HG02943 (cell line): ENCODE data around the gene ING5.
"Not testable (repeated sequence)": the region's sequence is repeated elsewhere in the genome, so short reads cannot be mapped to it uniquely, and the experiment has no call there.

Experiments
- ATAC-seq: cut with Tn5 transposase; IDR thresholded peaks from one replicate; pipeline ENCODE4 v1.9.1; 2021; ENCODE audit warnings: mild to moderate bottlenecking, low read depth, moderate library complexity; ENCODE audit not compliant: unreplicated experiment

Gene ING5

DNA sequence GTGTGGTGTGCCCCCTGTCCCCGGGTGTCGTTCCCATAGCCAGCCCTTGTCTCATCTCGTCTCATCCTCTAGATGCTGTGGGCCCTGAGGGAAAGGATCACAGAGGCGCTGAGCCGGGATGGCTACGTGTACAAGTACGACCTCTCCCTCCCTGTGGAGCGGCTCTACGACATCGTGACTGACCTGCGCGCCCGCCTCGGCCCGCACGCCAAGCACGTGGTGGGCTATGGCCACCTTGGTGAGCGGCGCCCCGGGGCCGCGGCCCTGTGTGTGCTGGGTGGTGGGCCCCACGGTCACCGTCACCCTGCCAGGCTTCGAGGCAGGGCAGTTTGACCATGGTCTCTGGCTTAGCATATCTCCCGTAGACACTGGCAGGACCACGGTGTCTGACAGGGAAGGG lies 53.9 kb downstream of the ING5 start:
- ATAC-seq: no peak

DNA sequence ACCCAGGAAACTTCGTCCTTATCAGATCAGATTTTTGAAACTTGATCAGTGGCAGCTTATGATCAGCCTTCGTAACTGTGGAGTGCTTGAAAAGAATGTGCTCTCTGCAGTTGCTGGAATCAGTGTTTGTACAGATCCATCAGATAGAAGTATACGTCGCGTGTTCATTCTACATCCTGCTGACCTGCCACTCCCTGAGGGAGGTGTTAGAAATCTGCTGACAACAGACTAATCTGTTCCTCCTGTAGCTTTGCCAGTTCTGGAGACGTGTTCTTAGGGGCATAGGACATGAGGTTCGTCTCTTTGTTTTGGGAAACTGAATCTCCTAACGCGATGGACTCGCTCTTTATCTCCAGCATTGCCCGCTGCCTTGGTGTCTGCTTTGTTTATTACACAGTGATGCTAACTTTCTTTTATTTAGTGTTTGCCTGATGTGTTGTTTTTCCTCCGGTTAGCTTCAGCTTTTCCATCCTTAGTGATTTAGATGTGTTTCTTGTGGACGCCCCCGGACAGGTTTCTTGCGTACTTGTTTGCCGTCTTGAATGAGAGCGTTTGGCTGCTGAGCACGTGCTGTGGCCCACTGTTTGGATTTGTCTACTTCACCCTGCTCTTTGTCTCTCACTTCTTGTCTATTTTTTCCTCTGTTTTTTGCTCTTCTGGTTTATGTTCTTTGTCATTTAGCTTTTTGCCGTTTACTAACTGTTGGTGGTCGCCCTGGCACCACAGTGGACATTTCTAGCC lies 57.4 kb downstream of the ING5 start:
- ATAC-seq: no peak

DNA sequence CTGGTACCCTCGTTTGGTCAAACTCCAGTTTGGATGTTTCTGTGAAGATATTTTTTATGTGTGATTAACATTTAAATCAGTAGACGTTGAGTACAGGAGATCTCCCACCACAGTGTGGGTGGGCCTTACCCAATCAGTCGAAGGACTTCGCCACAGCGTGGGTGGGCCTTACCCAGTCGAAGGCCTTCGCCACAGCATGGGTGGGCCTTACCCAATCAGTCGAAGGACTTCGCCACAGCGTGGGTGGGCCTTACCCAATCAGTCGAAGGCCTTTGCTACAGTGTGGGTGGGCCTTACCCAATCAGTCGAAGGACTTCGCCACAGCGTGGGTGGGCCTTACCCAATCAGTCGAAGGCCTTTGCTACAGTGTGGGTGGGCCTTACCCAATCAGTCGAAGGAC lies 58.1 kb downstream of the ING5 start:
- not testable (repeated sequence) for ATAC-seq

DNA sequence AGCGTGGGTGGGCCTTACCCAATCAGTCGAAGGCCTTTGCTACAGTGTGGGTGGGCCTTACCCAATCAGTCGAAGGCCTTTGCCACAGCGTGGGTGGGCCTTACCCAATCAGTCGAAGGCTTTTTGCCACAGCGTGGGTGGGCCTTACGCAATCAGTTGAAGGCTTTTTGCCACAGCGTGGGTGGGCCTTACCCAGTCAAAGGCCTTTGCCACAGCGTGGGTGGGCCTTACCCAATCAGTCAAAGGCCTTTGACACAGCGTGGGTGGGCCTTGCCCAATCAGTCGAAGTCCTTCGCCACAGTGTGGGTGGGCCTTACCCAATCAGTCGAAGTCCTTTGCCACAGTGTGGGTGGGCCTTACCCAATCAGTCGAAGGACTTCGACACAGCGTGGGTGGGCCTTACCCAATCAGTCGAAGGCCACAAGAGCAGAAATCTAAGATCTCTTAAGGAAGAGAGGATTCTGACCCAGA lies 58.5 kb downstream of the ING5 start:
- ATAC-seq: no peak

DNA sequence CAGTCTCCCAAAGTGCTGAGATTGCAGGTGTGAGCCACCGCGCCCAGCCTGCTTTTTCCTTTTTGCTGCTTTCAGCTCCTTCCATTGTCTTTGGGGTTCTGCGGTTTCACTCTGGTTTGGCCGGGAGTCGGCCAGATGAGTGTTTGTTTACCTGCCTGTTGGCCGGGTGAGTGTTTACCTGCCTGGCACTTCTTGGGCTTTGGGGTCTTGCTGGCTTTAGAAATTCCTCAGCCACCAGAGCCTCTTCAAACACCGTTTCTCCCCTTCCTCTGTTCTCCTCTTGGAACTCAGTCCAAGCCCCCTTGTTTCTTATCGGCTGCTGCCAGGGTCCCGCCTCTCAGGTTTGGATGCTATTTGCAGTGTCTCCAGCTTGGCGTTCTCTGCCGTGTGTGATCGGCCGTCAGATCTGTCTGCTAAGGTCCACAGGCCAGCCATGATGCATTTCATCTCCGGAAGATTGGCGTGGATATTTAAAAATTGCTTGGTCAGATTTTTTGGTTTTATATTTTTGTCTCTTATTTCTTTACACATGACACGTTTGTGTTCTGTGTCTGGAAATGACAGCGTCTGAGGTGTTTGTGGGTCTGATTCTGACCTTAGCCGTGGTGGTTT lies 60.6 kb downstream of the ING5 start:
- no peak for ATAC-seq

DNA sequence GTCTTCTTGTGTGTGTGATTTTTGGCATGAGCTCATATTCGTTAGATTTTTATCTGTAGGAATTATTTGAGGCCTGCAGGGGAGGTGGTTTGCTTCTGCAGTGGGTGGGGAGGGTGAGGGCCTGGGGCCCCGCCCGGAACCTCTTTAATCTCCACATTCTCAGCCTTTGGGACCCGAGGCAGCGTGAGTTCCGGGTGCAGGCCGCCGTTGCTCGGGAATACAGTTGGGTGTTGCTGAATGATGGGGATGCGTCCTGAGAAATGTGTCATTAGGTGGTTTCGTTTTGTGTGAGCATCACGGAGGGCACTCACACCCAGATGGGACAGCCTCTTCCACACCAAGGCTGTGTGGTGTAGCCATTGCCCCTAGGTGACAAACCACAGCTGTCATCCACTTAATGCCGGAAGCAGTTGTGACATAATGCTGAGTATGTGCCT lies 61.1 kb downstream of the ING5 start:
- no peak for ATAC-seq

DNA sequence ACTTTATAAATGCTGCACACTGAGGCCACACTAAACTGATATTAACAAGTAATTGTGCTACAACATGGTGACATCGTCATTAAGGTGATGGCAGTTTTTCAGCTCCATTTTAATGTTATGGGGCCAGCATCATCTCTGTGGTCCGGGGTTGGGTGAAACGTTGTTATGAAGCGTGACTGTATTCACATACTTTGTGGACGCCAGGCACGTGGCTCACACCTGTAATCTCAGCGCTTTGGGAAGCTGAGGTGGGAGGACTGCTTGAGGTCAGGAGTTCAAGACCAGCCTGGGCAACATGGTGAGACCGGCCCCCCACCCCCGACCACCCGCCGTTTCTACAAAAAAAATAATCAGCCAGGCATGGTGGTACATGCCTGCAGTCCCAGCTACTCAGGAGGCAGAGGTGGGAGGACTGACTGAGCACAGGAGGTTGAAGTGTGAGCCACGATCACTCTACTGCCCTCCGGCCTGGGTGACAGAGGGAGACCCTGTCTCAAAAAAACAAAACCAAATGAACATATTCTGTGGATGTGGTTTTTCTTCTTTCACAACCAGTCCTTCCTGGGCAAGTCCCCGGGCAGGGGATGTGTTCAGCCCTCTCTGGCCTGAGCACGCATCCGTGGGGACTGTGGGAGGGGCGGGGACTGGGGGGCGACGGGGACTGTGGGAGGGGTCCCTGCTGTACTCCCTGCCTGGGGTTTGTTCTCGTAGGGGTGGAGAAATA lies 61.9 kb downstream of the ING5 start:
- ATAC-seq: no peak

DNA sequence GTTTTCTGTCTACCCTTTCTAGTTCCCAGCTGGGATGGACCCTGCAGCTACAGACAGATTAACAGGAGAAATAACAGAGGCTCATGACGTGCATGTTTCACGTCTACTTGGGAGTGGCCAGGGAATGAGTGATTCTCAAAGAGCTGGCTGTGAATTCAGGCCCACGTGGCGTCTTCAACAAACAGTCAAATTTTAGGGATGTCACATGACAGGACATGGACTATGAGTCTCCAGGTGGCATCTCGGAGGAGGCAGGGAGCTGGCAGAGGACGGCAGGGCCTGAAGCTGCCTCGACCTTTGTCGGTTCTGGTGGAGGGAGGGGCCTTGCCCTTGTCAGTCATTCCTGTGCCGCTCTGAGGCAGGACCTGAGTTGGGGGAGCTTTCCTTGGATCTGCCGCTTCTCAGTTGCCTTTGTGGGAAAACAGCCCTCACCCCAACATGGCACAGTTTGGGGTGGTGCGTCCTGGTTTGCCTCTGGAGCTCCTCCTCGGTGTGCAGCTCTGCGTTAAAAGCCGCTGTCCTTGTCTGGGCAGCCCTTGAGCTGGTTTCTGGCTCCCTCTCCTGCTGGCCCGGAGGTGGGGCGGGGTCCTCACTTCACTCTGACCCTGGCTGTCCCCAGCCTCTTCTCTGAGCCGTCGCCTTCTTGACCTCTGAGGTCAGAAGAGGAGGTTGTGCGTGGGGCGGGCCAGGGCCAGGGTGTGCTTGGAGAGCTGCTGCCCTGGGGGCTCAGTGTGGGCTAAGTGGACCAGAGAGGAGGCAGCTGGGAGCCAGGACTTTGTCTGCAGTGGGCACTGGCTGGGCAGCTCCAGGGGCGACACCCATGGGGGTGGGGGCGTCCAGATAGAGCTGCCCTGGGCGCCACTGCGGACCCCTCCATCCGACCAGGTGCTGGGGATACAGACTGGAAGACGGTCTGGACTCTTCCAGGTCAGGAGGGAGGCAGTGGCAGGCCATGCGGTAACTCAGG lies 62.7 kb downstream of the ING5 start:
- ATAC-seq: no peak

DNA sequence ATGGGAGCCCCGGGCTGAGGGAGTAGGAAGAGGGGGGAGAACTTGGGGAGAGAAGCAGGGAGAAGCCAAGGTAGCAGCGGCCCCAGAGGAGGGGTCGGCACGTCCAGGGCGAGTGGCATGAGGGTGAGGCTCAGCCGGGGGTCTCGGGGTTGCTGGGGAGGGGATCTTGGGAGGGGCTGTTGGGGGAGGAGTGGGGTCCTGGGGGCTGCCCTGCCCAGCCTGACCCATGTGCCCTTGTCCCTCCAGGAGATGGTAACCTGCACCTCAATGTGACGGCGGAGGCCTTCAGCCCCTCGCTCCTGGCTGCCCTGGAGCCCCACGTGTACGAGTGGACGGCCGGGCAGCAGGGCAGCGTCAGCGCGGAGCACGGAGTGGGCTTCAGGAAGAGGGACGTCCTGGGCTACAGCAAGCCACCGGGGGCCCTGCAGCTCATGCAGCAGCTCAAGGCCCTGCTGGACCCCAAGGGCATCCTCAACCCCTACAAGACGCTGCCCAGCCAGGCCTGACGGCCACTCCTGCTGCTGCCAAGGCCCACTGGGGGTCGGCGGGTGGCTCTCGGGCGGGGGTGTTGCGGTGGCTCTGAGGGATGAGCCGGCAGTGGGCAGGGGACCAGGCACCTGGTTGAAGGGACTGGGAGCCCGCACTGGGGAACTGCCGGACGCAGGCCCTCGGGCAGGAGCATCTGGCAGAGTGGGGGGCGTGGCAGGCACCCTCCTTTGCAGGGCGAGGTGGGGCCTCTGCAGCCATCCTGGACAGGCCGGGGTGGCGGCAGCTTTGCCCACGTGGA lies 65.8 kb downstream of the ING5 start:
- no peak for ATAC-seq

DNA sequence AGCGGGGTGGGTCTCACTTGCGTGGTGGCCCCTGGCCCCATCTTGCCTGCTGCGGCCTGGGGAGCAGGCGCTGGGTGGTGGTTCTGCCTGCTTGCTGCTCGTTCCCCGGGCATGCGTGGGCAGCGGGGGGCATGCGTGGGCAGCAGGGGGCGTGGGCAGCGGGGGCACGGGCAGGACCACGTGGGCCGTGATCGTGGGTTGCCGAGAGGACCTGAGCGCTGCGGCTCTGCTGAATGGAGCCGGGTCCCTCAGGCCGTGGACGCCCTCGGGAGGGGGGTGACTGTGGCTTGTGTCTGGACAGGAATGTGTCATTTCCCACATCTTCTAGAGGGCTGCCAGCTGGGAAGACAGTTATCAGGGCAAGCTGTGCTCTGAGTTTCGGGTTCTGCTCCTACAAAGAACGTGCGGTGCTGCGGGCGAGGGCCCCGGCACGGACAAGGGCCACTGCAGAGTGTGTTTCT lies 66.4 kb downstream of the ING5 start:
- ATAC-seq: no peak

DNA sequence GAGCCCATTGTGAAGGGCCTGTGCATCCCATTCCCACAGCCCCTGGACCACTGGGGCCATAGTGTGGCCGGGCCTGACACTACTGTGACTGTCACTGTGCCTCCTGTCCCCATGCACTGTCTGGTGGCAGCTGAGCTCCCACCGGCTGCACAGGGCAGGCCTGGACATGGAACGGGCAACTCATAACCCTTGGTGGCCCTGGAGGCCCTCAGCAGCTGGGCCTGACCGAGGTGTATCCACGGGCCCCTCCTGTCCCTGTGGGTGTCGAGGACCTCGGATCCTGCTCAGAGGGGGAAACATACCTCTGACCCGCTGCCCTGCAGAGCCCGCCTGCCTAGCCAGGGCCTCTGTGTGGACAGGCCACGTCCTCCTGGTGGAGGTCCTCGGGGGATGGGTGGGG lies 67.0 kb downstream of the ING5 start:
- no peak for ATAC-seq

DNA sequence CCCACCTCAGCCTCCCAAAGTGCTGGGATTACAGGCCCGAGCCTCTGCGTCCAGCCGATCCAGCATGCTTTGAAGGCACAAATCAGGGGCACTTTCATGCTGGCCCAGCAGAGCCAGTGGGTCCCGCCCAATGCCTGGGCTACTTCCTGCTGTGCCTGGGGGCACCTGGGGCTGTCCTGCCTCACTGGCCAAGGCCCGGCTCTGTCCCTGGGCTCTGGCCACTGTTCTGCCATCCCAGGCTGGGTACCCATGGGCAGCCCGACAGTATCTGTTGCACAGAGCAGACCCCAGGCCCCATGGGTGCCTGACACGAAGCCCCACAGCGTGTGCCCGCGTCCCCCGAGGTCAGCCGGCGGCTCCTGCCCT lies 68.0 kb downstream of the ING5 start:
- ATAC-seq: no peak

DNA sequence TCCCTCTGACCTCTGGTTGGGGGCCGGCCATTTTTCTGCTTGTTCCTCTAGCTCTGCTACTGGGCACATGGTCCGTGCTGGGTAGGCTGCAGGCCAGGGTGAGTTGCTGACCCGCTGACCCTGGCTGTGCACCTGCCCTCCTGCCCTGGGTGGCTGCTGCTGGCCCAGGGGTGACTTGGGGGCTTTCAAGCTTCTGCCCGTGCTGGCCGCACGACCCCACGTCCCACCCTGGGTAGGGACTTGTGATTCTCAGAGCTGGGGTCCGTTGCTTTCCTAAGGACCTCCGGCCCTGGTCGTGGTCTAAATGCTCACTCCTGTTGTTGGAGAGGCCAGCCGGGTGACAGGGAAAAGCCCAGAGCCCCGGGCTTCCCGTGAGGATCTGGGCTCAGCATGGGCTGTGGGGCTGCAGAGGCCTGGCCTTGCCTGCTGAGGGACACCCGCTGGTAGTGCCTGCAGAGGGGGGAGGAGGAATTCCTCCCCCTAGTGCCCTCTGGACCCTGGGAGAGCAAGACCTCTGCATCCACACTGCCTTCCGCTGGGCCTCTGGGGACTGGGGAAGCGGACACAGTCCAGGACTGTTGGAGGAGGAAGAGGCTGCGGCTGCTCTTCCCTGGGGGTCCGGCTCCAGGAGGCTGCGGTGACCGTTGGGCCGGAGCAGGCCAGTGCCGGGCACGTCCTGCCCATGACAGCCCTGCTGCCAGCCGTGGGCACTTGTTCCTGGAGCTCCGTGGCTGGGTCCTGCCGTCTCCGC lies 68.5 kb downstream of the ING5 start:
- ATAC-seq: no peak

DNA sequence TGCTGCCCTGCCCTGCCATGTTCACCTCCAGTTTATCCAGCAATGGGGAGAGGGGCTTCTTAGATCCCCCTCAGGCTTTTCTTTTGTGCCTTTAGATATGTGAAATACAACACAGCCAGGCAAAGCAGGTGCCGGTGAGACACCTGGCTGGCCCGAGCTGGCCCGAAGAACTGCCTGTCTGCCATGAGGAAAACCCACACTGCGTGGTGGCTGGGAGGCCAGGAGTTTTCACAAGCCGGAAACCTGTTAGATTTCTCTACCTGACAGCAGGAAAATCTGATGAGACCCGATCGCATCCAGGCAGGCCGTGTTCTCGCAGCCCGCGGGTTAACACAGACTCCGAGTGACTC lies 69.1 kb downstream of the ING5 start:
- ATAC-seq: no peak

DNA sequence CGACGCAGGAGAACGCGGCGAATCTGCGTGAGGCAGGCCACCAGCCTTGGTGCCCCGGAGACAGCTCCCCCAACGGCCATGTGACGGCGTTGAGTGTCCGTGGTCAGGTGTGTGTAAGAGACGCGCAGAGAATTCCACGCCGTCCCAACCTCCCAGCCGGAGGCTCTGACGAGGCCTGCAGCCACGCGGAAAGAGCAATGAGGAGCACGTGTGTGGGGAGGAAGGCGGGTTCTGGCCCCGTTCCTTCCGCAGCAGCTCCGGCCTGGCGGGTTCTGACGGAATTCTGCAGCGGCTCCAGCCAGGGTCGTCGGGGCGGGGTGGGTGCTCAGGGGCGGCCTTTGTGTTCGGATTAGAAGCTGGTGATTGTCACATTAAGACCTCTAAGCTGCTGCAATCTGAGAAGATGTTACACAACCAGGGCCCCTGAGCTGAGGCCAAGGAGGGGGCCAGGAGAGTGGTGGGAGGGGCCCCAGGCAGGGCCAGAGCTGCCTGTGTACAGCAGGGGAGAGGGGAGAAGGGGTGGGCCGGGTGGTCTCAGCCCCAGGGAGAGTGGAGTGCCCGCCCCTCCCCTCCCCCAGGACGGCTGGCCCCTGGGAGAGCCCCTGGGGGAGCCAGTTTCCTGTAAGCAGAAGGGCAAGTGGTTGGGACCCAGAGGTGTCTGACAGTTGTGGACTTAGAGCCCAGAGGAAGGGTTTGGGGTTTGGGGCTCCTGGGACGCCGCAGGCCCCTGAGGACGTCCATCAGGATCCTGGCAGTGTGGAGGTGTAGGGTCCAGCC lies 69.6 kb downstream of the ING5 start:
- no peak for ATAC-seq

DNA sequence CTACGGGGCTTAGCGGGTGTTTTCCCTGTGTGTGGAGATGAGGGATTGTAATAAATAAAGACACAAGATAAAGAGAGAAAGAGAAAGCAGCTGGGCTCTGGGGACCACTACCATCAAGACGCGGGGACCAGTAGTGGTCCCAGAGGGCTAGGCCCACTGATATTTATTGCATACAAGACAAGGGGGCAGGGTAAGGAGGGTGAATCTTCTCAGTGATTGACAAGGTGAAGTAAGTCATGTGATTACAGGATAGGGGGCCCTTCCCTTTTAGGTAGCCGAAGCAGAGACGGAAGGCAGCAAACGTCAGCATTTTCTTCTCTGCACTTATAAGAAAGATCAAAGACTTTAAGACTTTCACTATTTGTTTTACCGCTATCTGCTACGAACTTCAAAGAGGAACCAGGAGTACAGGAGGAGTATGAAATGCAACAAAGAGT lies 70.2 kb downstream of the ING5 start:
- no peak for ATAC-seq

DNA sequence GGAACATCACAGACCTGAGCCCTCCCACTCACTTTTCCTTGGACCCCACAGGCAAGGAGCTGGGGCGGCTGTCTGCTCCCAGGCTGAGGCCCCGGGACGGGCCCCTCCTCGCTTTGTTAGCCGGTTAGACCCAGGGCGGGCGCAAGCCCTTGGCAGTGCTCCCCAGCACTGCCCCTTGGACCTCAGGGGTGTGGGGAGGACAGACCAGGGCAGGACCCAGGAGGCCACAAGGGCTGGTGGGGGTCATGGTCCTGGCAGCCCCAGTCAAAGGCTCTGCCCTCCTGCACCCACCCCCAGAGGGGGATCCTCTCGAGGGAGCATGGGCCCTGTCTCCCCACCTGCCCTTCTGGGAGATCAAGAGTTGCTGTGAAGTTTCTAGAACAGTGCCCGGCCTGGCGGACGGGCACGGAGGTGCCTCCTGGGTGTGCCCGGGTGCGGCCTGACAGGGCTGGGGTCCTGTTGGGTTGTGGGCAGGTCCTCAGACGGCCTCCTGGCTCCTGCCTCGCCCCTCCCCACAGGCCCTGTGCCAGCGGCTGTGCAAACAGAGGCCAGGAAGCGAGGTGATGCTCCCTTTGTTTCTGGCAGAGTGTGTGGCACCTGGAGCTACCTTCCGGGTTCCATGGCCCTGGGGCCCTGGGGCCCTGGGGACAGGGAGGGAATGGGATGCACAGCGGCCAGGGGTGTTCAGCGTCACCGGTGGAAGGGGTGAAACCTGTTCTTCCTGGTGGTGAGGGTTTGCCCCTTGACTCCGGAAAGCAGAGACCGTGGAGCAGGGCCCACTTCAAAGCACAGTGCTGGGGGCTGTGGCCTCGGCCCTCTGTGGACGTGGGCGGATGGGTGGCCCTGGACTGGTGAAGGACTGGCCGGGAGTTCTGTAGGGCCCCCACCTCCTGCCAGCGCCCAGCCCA lies 71.9 kb downstream of the ING5 start:
- ATAC-seq: no peak
